Sciatic nerve (tissue), 2 donors: ENCODE results near the gene GPC6. TPM values are rescaled to one million over a fixed set of nuclear protein-coding genes. Genes with fewer than 3 reads are reported as not detected.
A peak's percentile ranks its signal among the peaks of the same experiment; 100 is the strongest.

ENCODE experiments used
- ATAC-seq: fragments of 200-7000 bp; cut with Tn5 transposase; one replicate; pipeline ENCODE4 v1.9.1; 2020; ENCODE audit warnings: mild to moderate bottlenecking, moderate library complexity
- DNase-seq: peaks from one replicate; pipeline ENCODE4 v3.0.0-alpha.2; 2020; ENCODE audit warnings: low spot score
- intact Hi-C: fragments of 100-400 bp; cut with DNase I; formaldehyde crosslinking; loops from one replicate; pipeline ENCODE4 v1.14.2; 2022
- total RNA-seq: library from RNA; stranded (reverse); fragmentation: NEBNext Ultra II Directional; extraction: Animal tissue kit (Norgen Biotek cat#: 25700); gene quantifications from one replicate; pipeline ENCODE4 v1.2.1, GENCODE V29; 2021
- donor health status: DM: no; HTN: no; CAD: no.
- donor health status: DM: no; HTN: no; CAD: no.

Gene GPC6
- total RNA-seq, 1 donor from 2014 or later, result 37.8 TPM

- intact Hi-C loops, result no loop called here
- DNase-seq (no peak), ATAC-seq (no peak)
Measured at GRCh38 chr13:93727211-93728141, 500.9 kb downstream of the GPC6 start.

DNA sequence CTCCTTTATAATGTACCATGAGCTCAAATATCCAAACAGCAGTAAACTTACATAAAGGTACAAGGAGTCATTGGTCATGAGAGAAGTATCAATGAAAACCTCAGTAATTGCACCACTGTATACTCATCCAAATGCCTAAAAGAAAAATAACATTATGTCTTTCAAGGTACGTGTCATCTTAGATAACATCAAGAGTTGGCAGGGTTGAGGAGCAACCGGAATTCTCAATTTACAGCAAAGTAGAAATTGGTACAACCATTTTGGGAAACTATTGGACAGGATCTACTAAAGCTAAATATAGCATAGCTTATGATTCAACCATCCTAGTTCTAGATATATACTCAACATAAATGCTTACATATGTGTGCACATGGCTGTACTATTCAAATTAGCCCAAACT is 502.8 kb downstream of the GPC6 start:
- intact Hi-C loops, result no loop called here
- no peak for ATAC-seq
- DNase-seq, result no peak

- ATAC-seq (peak; percentile 37), DNase-seq (no peak)
- intact Hi-C loops, result no loop called here
Measured at GRCh38 chr13:93730780-93731179, 504.2 kb downstream of the GPC6 start.

DNA sequence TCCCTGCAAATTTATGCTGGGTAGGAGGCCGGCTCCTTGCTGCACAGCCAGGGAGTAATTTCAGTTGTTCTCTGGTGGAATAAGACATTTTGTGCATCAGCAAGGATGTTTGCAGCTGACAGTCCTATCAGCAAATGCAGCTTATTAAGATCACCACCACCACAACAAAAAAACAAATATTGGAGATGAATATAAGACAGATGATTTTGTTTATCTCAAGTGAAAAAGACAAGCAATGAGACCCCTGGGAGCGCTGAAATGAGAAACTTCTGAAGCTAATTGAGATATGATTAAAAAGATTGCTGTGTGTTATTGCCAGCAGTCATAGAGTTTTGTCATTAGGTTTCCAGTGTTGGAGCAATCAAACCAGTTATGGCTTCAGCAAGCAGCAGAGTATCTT is 505.6 kb downstream of the GPC6 start:
- ATAC-seq (no peak), DNase-seq (no peak)
- intact Hi-C loops, result no loop called here

DNA sequence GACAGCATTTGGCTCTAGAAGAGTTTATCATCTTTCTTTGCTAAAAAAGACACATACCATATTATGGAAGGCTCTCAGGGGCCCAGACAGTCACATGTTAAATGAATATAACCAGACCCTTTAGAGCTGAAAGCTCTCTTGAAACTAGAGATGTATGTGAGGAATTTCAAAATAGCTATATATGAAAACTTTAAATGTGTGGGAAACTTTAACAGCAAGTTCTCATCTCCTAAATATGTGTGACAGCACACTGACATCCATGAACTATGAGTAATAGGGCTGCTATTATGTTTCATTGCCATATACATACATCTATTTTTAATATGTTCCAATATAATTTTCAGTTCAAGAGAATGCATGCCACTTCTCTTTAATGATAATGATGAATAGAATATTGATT is 509.5 kb downstream of the GPC6 start:
- DNase-seq, result no peak
- no peak for ATAC-seq
- intact Hi-C loops, result no loop called here

DNA sequence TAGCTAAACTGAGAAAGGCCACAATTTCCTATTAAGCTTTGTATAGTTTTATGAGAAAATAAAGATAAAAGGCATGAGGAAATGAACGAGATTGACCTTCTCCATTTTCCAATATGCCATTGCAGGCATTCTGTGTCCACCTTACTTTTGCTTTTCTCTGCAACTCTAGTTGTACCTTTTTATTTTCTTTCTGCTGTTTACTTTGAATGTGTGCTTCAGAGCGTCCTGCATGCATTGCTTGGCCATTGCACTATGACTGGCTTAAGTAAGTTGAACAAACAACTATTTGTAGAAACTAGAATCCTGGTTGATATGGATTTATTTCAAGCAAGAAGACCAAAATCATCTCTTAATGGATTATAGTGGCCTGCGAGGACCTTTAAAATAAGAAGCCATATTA is 510.3 kb downstream of the GPC6 start:
- DNase-seq, result no peak
- intact Hi-C loops, result no loop called here
- ATAC-seq, result no peak

DNA sequence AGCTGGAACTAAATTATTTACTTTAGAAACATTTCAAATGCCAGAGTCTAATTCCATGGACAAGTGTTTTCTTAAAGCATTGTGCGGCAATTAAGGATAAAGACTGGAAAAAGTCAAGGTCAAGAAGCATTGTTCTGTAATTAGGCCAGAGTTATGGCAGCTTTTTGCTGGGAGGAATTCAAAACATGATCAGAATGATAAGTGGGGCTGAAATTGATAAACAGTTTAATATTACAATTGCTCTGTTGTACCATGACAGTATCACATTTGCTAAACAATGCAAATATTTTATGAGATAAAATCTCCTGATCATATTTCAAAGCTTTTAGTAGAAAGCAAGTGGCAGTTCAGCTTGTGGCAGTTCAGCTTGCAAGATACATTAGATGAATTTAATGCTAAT is 513.7 kb downstream of the GPC6 start:
- ATAC-seq, result no peak
- intact Hi-C loops, result no loop called here

DNA sequence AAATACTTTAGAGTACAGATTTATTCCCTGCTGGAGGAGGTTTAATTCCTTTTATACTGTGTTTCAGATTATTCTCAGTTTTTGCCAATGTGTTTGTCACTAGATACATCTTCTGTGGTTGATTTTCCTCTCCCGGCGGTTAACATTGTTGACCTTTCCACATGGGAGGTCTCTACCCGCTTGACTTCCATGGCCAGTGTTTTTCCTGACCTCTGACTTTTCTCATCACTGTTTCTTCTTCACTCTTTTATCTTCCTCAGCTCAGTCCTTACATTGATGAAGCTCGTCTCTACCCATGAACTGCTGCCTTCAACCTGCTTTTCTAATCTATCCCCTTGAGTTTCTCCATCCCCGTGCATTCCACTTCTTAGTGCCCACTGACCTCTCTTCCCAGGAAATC is 517.4 kb downstream of the GPC6 start:
- ATAC-seq (peak; percentile 65), DNase-seq (no peak)
- intact Hi-C loops, result no loop called here

More for the DNA sequence above, 513.7 kb downstream of the GPC6 start:
- no peak for DNase-seq

- intact Hi-C loops, result no loop called here
- DNase-seq (no peak), ATAC-seq (no peak)
Measured at GRCh38 chr13:93744886-93745285, 518.3 kb downstream of the GPC6 start.

- DNase-seq, result no peak
- intact Hi-C loops, result no loop called here
- no peak for ATAC-seq
Measured at GRCh38 chr13:93745884-93746283, 519.3 kb downstream of the GPC6 start.

- intact Hi-C loops, result no loop called here
- ATAC-seq (no peak), DNase-seq (no peak)
Measured at GRCh38 chr13:93746589-93746988, 520.0 kb downstream of the GPC6 start.

GRCh38 chr13:93750676-93751075 is 524.1 kb downstream of the GPC6 start:
- no peak for ATAC-seq
- intact Hi-C loops, result no loop called here
- DNase-seq, result no peak

- ATAC-seq, result no peak
- intact Hi-C loops, result no loop called here
Measured at GRCh38 chr13:93751117-93751516, 524.5 kb downstream of the GPC6 start.

GRCh38 chr13:93752541-93752940 is 525.9 kb downstream of the GPC6 start:
- DNase-seq (no peak), ATAC-seq (peak; percentile 20)
- intact Hi-C loops, result no loop called here

More at GRCh38 chr13:93751117-93751516, 524.5 kb downstream of the GPC6 start:
- no peak for DNase-seq

- DNase-seq, result no peak
- no peak for ATAC-seq
- intact Hi-C loops, result no loop called here
Measured at GRCh38 chr13:93753639-93754038, 527.0 kb downstream of the GPC6 start.

- ATAC-seq, result no peak
- no peak for DNase-seq
- intact Hi-C loops, result no loop called here
Measured at GRCh38 chr13:93755341-93755740, 528.7 kb downstream of the GPC6 start.

DNA sequence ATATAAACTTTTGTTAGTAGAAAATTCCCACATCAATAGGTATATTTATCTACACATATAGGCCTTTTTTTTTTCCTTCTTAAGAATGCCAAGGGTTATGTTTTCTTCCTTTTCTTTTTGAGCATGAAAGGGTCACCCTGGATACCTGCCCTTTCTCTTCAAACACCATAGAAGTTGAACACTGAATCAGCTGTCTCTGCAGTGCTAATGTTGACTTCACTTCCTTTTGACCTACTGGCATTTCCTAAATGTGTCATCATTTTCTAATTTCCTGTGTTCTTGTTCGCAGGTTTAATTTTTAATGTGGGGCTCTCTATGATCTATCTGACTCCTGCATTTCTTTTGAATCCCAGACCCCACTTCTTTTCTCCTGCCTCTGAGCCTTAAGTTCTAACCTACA is 532.0 kb downstream of the GPC6 start:
- intact Hi-C loops, result no loop called here
- no peak for ATAC-seq
- no peak for DNase-seq

DNA sequence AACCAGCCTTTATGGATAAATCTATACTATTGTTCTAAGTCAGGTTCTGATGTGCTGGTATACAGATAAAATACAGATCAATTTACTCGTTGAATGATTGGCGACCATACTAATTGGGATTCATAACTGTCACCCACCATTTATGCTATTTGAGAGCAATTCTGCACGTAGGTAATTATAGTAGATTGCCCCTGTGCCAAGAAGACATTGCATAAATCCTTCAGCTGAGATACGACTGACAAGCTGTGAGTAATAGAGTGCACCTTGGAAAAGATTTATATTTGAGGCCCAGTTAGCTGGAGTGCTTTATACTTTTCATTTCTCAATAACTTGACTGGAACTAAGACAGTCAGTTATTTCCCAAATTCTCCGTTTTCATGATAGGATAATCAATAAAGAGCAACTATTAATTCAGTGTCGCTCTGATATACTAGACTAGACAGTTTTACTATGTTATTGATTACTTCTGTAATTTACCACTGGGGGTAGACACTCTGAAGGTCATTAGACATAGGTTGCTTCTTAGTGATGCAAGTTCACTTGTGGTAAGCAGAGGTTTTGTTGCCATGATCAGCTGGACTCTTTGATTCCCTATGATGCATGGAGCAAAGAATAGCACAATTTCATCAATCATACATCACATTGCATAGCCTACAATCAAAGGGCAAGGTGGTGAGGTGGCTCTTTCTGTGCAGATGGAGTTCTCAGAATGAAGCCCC is 536.3 kb downstream of the GPC6 start:
- intact Hi-C loops, result no loop called here
- ATAC-seq, result no peak
- DNase-seq, result no peak

DNA sequence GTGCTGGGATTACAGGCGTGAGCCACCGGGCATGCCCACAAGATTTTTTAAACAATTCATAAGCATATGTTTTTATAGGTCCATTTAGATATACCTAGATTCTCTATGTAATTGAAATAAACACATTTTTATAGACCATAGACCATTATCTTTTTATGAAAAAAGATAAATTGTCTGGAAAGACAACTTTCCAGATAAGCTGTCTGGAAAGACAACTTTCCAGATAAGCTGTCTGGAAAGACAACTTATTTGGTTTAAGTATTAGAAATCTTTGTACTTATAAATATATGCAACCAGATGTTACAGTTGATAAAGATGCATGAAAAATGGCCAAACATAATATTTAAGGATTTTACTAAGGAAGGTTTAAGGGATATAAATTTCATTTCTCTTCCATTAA is 538.5 kb downstream of the GPC6 start:
- intact Hi-C loops, result no loop called here
- no peak for ATAC-seq
- no peak for DNase-seq

DNA sequence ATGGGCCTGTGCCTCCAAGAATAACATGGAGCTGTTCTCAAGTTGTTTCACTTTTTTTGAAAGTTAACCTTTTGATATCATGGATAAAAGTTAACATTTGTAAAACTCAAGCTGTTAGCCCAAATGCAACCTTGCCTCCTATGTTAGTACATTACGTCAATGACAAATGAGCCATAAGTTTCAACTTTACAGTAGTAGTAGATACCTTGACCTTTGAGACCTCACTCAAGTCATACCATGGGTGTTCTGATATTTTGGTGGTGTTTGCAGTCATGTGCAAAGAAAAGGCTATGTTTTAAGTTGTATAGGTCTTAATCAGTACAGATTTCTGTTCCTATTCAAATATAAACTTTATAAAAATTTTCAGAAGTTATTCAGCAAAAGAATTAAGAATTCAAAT is 539.2 kb downstream of the GPC6 start:
- DNase-seq (no peak), ATAC-seq (no peak)
- intact Hi-C loops, result no loop called here
